HL-60/S4 (cell line): ENCODE measurements around the gene TEKT3.

Experiments
- in situ Hi-C: fragments of 300-500 bp; cut with MboI; formaldehyde crosslinking; loops from 2 replicates; pipeline ENCODE4 v1.14.3; 2022; ENCODE audit warnings: low sequenced_read_pairs

TEKT3 gene

GRCh38 chr17:15350777-15351477, 9.5 kb upstream of the TEKT3 start:
- in situ Hi-C loops, result no loop called here

DNA sequence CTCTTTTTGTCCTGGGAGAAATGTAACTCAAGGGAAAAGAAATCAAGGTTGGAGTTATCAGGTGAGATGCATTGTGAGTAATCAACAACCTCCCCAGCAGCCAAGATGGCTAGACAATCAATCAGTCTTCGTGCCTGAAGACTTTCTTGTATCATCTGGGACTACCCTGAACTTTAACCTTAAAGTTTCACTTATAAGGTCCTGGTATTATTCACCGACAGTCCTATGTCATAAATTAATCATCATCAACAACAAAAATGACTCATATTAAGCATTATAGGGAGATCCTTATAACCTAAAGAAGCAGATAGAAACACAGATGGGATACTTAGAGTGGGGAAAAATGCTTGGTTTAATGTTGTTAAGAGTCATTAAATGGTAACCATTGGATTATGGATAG, 7.7 kb upstream of the TEKT3 start:
- in situ Hi-C loops, result no loop called here

DNA sequence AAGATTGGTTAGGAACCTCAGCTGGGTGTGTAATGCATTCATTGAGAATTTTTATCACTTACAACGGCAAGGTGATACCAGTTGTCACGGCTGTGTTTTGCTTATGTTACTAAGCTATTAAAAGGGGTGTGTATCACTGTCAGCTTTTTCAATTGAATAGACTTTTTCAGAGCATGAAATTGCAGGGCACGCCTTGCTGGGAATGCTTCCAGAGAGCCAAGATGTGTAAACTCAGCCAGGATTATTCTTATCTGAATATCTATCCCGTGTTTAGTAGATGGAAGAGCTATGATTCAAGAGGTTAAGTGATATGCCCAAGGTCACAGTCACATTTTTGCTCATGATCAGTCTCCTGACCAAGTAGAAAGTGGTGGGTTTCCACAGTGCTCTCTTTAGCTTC, 6.6 kb upstream of the TEKT3 start:
- in situ Hi-C loops, result no loop called here

GRCh38 chr17:15346066-15346595, 4.7 kb upstream of the TEKT3 start:
- in situ Hi-C loops, result no loop called here

- in situ Hi-C loops, result no loop called here
Observed at GRCh38 chr17:15343749-15344148, 2.4 kb upstream of the TEKT3 start.

DNA sequence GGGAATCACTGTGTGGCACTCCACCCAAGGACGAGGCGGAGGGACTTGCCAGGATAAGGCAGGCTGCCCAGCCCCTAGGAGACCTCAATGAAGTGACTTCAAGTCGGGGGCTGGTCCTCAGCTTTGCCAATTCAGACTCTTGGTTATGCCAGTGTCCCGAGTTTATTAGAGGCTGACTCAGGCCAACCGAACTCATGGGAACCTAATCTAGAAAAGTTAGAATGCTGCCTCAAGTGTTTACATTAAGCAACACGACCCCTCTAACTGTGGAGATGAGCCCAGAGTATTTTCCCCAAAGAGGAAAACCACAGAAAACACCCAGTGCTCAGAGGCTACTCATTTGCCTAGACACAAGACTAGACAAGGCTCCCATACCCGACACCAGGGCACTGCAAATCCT, 1.1 kb upstream of the TEKT3 start:
- in situ Hi-C loops, result no loop called here

GRCh38 chr17:15341966-15342365, 569 bp upstream of the TEKT3 start:
- in situ Hi-C loops, result no loop called here

GRCh38 chr17:15340966-15341365, 431 bp downstream of the TEKT3 start:
- in situ Hi-C loops, result no loop called here

- in situ Hi-C loops, result no loop called here
Observed at GRCh38 chr17:15335446-15335845, 6.0 kb downstream of the TEKT3 start.

DNA sequence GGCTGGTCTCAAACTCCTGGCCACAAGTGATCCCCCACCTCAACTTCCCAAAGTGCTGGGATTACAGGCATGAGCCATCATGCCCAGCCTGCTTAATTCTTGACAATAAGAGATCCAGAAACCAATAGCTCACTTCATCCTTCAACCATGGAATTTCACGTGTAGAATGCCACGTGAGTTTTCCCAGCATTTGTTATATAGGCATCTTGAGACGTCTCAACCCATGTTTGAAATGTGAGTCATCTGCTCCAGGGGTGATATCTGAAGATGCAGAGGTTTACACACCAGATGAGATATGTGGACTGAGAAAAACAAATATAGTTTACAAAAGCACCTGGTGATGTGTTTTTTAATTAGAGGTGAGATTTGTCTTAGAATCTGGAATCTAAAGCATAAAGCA, 7.1 kb downstream of the TEKT3 start:
- in situ Hi-C loops, result no loop called here

DNA sequence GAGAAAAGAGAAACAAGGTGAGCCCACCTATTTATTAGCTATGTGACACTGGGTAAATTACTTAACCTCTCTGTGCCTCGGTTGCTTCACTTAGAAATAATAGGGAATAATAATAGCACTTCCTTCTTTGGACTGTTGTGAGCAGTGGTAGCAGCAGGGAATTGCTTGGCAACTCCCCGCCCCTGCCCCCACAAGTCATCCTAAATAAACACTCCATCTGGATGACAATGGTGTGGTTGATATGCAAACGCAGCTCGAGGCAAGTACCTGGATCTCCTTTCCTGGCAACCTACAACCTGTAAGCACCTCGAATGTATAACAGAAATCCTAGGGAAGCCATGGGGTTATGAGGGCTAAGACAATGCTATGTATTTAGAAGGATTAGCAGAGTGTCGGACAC, 9.1 kb downstream of the TEKT3 start:
- in situ Hi-C loops, result no loop called here

DNA sequence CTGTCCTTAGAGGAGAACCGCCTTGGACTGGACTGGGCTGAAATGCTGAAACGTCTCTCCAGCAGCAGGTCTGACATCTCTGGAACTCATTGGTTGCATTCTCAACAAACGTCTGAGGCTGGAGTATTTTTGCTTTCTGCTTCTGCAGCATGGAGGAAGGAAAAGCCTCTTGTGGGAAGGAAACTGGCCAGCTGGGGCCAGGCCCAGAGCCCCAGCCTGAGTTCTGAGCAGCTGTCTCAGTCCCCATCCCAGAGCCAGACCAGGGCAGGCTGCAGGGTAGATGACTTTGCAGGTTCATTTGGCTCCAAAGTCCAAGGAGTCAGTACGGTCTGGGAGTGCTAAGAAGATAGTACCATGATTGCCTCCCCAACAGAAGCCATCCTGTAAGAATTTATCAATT, 18.3 kb downstream of the TEKT3 start:
- in situ Hi-C loops, result no loop called here

DNA sequence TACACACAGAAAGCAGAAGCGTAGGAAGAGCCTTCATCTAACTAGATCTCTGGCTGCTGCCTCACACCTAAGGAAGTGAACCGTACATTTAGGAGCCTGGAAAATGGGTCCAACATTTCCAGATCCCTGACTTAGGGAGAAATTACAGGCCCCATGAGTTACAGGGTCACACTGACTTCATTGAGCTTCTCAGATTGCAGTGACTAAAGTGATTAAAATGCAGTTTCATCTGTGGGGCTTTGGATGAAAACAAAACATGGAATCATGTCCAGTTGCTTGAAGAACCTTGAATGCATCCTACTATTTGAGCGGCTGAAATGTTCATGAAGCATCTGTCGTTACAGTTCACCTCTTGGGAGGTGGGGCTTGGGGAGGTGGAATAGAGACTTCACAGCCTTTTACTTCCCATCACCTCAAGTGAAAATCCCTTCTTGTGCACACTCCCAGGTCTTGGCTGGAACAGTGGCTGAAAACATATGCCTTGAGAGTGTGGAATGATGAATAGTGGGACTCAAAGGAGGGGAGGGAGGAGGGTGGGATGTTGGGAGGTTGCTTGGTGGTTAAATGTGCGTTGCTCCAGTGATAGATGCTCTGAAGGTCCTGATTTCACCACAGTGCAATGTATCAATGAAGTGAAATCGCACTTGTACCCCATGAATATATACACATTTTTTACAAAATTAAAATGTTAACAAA, 19.7 kb downstream of the TEKT3 start:
- in situ Hi-C loops, result no loop called here

DNA sequence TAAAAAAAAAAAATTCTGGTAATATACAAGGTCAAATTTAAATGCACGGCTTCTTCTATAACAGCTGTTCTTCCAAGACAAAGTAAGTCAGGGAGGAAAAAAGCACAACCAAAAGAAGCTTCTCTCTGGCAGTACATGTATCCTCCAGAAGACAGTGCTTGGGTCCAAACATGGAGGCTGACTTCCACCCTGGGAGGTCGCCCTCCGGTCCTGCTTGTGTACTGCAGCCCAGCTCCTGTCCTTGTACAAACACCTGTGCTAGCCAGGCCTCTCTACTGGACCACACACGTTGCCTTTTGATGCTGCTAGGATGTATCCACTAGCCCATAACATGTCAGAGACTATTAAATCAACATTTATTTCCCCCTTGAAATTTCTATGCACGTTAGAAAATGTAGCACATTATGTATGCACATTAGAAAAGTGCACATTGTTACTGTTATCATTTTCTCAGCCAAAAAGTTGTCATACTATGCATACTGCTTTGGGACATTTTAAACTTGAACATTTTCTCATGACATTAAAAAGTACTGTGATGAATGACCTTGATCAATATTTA, 21.9 kb downstream of the TEKT3 start:
- in situ Hi-C loops, result no loop called here

DNA sequence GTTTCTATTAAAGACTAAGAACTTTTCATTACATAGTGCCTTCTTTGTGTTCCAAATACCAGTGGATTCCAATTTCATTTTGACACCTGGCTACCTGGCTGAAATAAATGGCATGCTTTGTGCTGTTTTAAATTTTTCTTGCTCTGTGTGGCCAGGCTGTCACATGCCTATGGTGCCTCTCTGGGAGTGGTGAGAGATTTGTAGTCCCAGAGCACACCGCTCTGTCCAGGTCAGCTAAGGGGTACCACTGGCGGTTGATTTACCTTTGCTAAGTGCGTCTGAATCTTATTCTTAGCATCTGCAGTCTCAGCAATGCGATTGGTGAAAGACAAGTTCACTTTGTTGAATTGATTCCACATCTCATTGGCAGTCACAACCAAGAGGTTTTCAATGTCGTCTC, 29.4 kb downstream of the TEKT3 start:
- in situ Hi-C loops, result no loop called here

DNA sequence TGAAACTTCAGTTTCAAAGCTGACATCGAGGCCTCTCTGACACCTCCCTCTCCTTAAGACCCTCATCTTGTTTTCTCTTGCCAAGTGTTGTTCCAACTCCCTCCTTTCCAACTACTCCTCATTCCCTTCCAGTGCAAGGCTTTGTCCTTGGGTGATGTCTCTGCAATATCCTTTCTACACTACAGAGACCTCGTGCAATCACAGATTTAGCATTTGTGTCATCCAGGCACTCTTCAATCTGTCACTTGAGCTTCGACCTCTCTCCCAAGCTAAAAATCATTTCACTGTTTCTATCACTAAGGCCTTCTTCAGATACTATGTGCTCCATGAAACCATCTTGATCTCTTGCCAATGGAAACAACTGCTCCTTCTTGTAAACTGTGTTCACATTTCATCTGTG, 31.6 kb downstream of the TEKT3 start:
- in situ Hi-C loops, result no loop called here

- in situ Hi-C loops, result no loop called here
Observed at GRCh38 chr17:15309236-15309635, 32.2 kb downstream of the TEKT3 start.

- in situ Hi-C loops, result no loop called here
Observed at GRCh38 chr17:15308758-15309157, 32.6 kb downstream of the TEKT3 start.

- in situ Hi-C loops, result no loop called here
Observed at GRCh38 chr17:15307710-15308111, 33.7 kb downstream of the TEKT3 start.

DNA sequence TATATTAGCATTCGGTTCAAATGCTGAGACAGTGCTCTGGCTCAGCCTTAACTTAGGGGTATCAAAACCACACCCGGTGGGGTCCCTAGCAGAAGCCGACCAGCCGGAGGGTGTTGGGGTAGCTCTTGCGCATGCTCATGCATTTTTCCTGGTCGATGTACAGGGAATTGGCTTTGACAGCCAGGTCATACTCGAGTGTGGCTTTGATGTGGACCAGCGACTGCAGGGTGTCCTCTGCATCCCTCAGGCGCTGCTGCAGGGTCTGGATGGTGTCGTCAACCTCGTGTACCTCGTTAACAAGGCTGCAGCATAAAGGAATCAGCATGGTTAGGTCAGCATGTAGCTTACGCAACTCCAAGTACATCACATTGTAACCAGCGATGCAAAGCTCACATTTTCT, 37.5 kb downstream of the TEKT3 start:
- in situ Hi-C loops, result no loop called here

DNA sequence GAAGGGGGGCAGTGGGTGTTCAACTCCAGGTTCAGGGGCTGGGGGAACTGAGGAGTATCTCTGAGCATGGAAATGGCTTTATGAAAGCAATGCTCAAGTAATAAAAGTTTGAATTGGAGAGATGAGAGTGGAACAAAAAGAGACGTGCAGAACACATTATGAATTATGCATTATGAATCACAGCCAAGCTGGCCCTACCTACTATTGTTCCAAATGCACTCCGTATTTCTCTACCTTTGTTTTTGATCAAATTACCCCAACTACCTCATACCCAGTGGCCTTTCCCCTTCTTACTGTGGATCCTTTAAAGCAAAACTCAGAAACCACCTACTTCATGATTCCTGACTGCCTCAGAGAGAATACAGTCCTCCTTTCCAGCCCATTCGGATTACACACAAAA, 38.1 kb downstream of the TEKT3 start:
- in situ Hi-C loops, result no loop called here

DNA sequence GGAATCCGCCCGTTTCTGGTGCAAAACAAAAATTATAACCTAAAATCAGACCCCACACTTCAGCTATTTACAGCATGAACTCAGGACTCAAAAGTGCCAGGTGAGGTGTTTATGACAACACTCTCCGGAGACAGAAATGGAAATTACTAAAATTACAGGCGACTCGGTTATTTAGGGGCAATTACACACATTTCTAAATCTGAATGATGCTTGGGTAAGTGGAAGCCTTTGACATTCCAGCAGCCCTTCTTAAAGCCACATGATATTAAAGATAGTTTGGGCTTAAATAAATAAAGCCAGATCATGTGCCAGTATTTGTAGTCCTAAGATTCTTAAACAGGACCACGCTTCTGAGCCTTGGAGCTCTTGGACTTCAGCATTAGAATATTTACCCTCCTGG, 39.6 kb downstream of the TEKT3 start:
- in situ Hi-C loops, result no loop called here
